ENCODE data around the gene ADSS1. TPM values are rescaled to one million over a fixed set of nuclear protein-coding genes. Genes with fewer than 3 reads are reported as not detected.

ADSS1 gene
- total RNA-seq, 1 experiment from 2014 or later = 4.2 TPM

- in situ Hi-C loops (cut with HindIII; ENCODE audit: low pct_unique_long_range_greater_than_20kb, low sequenced_read_pairs) = no loop called here
- DNase-seq (ENCODE audit: low read depth, low spot score) = peak; percentile 72
Measured at GRCh38 chr14:104708606-104709268, 15.3 kb upstream of the ADSS1 start.

DNA sequence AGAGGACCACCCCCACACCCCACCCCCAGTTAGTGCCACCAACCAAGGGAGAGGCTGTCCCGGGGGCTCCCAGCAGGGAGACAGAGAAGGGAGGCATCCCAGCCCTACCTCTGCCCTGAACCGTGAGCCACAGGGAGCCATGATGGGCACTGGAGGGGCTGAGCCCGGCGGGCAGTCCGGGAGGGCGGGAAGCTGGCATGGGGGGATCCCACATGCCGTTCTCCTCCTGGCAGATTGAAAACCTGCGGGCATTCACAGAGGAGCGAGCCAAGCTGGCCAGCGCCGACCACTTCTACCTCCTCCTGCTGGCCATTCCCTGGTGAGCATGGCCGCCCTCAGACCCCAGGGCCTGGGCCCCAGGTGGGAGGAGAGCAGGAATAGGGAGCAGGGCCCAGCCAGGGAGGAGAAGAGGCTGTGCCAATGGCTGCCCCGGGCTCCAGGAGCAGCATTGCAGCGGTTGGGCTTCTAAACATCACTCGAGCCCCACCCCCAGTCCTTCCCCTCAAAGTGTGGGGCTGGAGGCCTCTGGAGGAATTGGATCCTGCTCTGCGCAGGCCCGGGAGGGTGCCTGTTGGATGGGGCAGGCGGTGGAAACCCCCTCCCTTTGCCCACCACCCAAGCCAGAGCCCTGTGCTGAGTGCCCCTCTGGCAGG, 14.5 kb upstream of the ADSS1 start:
- no peak for DNase-seq (ENCODE audit: low read depth, low spot score)
- in situ Hi-C loops (cut with HindIII; ENCODE audit: low pct_unique_long_range_greater_than_20kb, low sequenced_read_pairs) = no loop called here

DNA sequence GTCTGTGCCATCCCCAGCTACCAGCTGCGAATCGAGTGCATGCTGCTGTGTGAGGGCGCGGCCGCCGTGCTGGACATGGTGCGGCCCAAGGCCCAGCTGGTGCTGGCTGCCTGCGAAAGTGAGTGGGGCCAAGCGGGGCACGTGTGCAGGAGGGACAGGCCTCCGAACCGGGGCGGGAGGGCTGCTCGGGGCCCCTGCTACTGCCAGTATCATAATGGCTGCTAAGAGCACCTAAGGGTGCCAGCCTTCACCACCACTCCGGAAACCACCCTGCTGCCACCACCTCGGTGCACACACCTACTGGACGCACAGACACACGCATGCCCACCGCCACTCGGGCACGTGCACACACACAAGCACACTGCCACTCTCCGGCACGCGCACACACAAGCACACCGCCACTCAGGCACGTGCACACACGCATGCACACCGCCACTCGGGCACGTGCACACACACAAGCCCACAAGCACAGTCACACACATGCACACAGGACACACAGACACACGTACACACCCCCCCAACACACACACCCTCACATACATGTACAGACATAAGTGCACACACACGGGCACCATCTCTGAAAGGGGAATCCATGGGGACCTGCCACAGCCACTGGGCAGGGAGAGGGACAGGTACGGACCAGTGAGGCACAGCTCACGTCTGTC, 13.8 kb upstream of the ADSS1 start:
- in situ Hi-C loops (cut with HindIII; ENCODE audit: low pct_unique_long_range_greater_than_20kb, low sequenced_read_pairs) = no loop called here
- no peak for DNase-seq (ENCODE audit: low read depth, low spot score)

DNA sequence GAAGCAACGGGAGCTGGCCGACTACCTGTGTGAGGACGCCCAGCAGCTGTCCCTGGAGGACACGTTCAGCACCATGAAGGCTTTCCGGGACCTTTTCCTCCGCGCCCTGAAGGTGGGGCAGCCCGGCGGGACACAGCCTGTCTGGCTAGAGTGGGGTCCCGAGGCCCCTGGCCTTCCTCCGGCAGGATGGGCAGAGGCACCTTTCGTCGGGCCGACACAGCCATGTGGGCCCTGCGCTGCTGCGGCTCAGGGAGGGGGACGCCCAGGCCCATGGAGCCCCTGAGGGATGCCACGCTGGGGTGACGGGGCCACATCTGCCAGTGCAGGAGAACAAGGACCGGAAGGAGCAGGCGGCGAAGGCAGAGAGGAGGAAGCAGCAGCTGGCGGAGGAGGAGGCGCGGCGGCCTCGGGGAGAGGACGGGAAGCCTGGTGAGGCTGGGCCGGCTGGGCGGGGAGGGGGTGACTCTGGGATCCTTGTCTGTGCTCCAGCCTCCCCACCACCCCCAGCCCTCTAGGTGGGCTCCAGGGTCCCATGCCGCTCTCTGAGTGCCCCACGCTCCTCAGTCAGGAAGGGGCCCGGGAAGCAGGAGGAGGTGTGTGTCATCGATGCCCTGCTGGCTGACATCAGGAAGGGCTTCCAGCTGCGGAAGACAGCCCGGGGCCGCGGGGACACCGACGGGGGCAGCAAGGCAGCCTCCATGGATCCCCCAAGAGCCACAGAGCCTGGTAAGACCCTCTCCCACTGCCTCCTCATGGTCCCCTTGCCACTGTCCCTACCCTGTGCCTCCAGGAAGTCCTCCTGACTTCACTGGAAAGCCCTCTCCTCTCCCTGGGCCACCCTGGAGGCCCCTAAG, 10.9 kb upstream of the ADSS1 start:
- no peak for DNase-seq (ENCODE audit: low read depth, low spot score)
- in situ Hi-C loops (cut with HindIII; ENCODE audit: low pct_unique_long_range_greater_than_20kb, low sequenced_read_pairs) = no loop called here

DNA sequence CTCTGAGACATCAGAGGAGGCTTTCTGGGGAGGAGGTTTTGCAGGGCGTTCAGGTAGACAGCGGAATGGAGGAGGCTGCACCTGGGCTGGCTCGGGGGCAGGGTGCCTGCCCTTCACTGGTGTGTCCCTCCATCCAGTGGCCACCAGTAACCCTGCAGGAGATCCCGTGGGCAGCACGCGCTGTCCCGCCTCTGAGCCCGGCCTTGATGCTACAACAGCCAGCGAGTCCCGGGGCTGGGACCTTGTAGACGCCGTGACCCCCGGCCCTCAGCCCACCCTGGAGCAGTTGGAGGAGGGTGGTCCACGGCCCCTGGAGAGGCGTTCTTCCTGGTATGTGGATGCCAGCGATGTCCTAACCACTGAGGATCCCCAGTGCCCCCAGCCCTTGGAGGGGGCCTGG, 10.0 kb upstream of the ADSS1 start:
- DNase-seq (ENCODE audit: low read depth, low spot score) = no peak
- in situ Hi-C loops (cut with HindIII; ENCODE audit: low pct_unique_long_range_greater_than_20kb, low sequenced_read_pairs) = no loop called here

DNA sequence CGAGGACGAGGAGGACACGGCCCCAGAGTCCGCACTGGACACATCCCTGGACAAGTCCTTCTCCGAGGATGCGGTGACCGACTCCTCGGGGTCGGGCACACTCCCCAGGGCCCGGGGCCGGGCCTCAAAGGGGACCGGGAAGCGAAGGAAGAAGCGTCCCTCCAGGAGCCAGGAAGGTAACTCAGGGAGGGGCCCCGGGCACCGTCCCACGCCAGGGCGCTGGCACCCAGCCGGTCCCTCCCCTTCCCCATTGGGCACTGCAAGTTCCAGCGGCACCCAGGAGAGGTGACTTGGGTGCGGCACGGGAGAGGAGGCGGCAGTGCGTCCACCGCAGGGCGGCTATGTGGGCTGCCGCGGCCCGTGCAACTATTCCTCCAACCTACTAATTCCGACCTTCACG, 9.3 kb upstream of the ADSS1 start:
- DNase-seq (ENCODE audit: low read depth, low spot score) = no peak
- in situ Hi-C loops (cut with HindIII; ENCODE audit: low pct_unique_long_range_greater_than_20kb, low sequenced_read_pairs) = no loop called here

DNA sequence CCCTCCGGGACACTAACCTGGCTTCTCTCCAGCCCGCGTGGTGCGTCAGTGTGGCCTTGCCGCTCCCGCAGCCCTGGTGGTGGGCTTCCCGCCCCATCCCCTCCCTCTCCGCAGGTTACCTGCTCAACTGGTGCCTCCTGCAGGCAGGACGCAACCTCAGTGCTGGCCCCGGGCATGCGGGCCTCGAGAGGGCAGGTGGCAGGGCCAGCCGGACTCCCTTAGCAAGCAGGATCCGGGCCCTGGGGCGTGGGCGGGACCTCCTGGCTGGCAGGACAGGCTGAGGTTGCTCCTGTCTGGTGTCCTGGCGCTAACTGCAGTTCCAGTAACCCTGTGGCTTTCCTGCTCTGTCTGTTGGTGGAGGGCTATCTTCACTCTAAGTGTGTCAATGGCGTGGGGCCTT, 8.6 kb upstream of the ADSS1 start:
- in situ Hi-C loops (cut with HindIII; ENCODE audit: low pct_unique_long_range_greater_than_20kb, low sequenced_read_pairs) = no loop called here
- DNase-seq (ENCODE audit: low read depth, low spot score) = no peak

DNA sequence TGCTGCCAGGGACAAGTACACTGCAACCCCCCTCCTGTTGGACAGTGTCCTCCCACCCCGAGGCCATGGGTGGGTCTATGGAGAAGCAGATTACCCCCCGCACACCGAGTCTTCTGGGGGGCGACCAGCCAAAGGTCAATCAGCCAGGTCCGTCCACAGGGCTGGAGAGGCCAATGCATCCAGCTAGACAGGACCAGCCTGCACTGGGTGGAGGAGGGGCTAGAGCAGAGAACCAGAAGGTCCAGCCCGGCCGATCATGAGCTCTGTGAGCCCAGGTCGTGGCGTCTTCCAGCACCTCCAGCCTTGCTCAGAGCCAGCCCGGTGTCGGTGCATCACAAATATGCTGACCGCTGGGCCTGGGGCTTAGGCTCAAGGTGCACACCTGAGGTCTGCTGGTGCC, 8.2 kb upstream of the ADSS1 start:
- in situ Hi-C loops (cut with HindIII; ENCODE audit: low pct_unique_long_range_greater_than_20kb, low sequenced_read_pairs) = no loop called here
- DNase-seq (ENCODE audit: low read depth, low spot score) = no peak

DNA sequence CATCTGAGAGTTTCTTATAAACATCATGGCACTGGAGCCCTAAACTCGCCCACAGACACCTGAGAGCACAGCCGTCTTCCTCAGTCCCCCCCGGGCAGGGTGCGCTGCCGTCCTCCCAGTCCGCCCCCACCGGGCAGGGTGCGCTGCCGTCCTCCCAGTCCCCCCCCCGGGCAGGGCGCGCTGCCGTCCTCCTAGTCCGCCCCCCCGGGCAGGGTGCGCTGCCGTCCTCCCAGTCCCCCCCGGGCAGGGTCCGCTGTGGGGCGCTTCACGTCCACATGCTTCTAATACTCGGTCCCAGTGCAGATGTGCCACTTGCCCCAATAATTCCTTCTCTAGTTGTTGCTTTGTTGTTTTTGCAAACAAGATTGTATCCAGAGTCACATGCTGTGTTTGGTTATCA, 6.9 kb upstream of the ADSS1 start:
- in situ Hi-C loops (cut with HindIII; ENCODE audit: low pct_unique_long_range_greater_than_20kb, low sequenced_read_pairs) = no loop called here

DNA sequence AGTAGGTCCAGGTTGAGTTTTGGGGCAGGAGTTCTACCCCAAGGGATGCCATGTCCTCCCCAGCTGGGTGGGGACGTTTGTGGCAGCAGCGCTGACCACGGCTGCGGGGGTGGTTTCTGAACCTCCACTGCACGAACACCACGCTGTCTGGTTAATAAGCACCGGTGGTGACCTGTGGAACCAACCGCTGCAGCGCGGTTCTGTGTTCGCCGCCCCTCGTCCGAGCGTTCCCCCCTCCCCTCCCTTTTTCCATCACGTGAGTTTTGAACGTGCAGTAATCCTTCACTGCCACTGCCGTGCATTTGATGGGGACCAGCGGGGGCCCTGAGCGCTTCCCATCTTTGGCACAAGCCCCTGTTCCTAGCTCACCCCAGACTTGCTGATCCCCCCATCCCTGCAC, 6.4 kb upstream of the ADSS1 start:
- no peak for DNase-seq (ENCODE audit: low read depth, low spot score)
- in situ Hi-C loops (cut with HindIII; ENCODE audit: low pct_unique_long_range_greater_than_20kb, low sequenced_read_pairs) = no loop called here

More for the DNA sequence above, 6.9 kb upstream of the ADSS1 start:
- DNase-seq (ENCODE audit: low read depth, low spot score) = no peak

DNA sequence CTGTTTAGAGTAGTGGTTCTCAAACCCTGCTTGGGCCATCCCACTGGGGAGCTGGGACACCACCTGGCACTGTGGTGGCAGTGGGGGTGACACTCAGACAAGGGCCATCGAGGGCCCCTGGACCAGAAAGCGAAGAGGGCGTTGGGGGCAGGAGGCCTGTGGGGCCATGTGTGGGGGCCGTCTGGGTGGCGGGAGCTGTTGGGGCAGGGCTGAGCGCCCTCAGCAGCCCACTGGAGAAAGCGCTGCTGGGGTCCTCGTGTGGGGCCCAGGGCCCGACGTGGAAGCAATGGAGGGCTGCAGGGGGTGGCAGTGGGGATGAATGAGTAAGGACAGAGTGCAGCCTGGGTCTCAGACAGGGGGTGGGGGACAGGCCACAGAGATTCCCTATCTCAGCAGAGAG, 5.9 kb upstream of the ADSS1 start:
- DNase-seq (ENCODE audit: low read depth, low spot score) = no peak
- in situ Hi-C loops (cut with HindIII; ENCODE audit: low pct_unique_long_range_greater_than_20kb, low sequenced_read_pairs) = no loop called here

- no peak for DNase-seq (ENCODE audit: low read depth, low spot score)
- in situ Hi-C loops (cut with HindIII; ENCODE audit: low pct_unique_long_range_greater_than_20kb, low sequenced_read_pairs) = no loop called here
Measured at GRCh38 chr14:104718871-104719270, 5.2 kb upstream of the ADSS1 start.

DNA sequence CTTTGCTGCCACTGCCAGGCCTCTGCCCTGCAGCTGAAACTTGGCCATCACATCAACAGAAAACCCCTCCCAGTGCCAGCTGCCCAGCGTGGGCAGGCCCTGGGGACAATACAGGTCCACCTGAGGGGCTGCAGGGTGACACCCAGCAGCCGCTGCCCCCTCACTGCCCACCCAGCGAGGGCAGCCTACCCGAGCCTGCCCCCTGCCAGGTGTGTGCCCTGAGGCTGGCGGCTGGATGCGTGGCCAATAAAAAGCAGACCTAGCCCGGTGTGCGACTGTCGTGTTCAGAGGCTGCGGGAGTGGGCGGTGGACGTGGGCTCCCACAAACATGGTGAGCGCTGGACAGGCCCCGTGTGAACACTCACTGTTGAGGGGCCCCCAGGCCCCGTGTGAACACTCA, 4.7 kb upstream of the ADSS1 start:
- in situ Hi-C loops (cut with HindIII; ENCODE audit: low pct_unique_long_range_greater_than_20kb, low sequenced_read_pairs) = no loop called here
- no peak for DNase-seq (ENCODE audit: low read depth, low spot score)

- in situ Hi-C loops (cut with HindIII; ENCODE audit: low pct_unique_long_range_greater_than_20kb, low sequenced_read_pairs) = no loop called here
- DNase-seq (ENCODE audit: low read depth, low spot score) = no peak
Measured at GRCh38 chr14:104721505-104722431, 2.3 kb upstream of the ADSS1 start.

GRCh38 chr14:104722938-104723650, 935 bp upstream of the ADSS1 start:
- in situ Hi-C loops (cut with HindIII; ENCODE audit: low pct_unique_long_range_greater_than_20kb, low sequenced_read_pairs) = no loop called here
- DNase-seq (ENCODE audit: low read depth, low spot score) = no peak

DNA sequence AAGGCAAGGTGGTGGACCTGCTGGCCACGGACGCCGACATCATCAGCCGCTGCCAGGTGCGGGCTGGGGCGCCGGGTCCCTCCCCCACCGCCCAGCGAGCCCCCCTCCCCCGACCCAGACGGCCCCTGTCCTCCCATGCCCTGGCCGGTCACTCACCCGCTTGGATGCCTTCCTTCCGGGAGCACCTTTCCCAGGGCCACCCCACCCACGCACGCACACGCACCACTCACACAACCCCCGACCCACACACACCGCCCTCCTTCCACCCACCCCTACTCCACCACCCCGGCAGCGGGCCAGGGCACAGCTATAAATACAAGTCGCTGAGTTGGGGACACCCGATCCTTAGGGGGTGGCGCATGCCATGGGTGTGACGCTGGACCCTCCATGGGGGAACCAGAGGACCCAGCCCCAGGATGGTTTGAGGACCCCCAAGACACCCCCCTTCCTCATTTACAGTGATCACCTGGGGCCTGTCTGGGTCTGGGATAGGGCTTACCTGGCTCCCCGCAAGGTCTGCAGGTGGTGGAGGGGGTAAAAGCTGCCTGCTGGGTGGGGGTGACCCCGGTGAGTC, 465 bp downstream of the ADSS1 start:
- in situ Hi-C loops (cut with HindIII; ENCODE audit: low pct_unique_long_range_greater_than_20kb, low sequenced_read_pairs) = no loop called here
- DNase-seq (ENCODE audit: low read depth, low spot score) = no peak

Measured in SK-MEL-5 (cell line).